ENCODE data around the gene DDIAS. TPM values are rescaled to one million over a fixed set of nuclear protein-coding genes. Genes with fewer than 3 reads are reported as not detected.

Gene DDIAS
- total and polyA plus RNA-seq, 9 of the 15 experiments (the other 6 are each of a cell fraction or from before 2014, with no cell fraction given) = 9.4 to 27.2 (median 23.3) TPM

DNA sequence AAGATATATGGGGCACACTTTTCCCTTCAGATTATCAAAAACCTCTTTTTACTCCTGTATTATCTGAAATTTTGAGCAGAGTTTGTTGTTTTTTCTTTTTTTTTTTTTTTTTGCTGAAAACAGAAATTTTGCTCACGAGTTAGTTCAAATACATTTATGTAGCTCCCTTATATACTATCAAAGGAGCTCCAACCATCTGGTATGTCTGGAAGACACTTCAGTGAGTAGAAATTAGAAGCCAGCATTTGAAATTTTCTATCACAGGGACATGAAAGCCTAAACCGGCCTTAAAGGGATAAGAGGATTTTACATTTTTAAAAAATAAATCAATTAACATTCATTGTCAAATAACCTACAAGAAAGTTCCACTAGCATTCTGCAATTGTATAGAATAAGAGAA lies 73.3 kb downstream of the DDIAS start:
- H3K79me2 ChIP-seq (ENCODE audit: control insufficient read depth, insufficient read depth, low read length) = no peaks in the 10 kb centered on the region
- H3K9ac ChIP-seq (ENCODE audit: insufficient read depth in 1 of 2, low read depth in 2 of 2, low read length in 2 of 2) = no peak overlapping the region
- H2AFZ ChIP-seq (ENCODE audit: low read depth, low read length) = no peak overlapping the region
- POLR2A ChIA-PET = no interaction called here
- in situ Hi-C loops (cut with MboI) = no loop called here
- intact Hi-C loops (cut with micrococcal nuclease) = no loop called here
- no peak overlapping the region for H3K4me3 ChIP-seq
- no peaks in the 10 kb centered on the region for H3K36me3 ChIP-seq (ENCODE audit: control insufficient read depth, insufficient read depth, low read length)
- no peaks in the 10 kb centered on the region for H3K27me3 ChIP-seq (ENCODE audit: control insufficient read depth in 2 of 2, insufficient read depth in 2 of 2, low read length in 2 of 2)
- WGBS (ENCODE audit: insufficient coverage, low coverage, missing lambda C conversion rate) = 10% methylated on average over 2 of the region's 2 CpGs
- DNase-seq (ENCODE audit: extremely low read depth in 1 of 4, low spot score in 3 of 4) (no peak), ATAC-seq (no peak), FAIRE-seq (no peak)
- H3K9me3 ChIP-seq (replicated peaks; ENCODE audit: control insufficient read depth, insufficient read depth, low read depth, low read length) = no peaks in the 10 kb centered on the region
- no peak for TF ChIP-seq BCOR (IDR thresholded peaks at IDR 0.05)
- no peak for TF ChIP-seq ZBTB7A (IDR thresholded peaks at IDR 0.05; ENCODE audit: borderline replicate concordance, control insufficient read depth, low read depth, low read length)
- TF ChIP-seq ATF7 (IDR thresholded peaks at IDR 0.05) = no peak
- no peak for TF ChIP-seq KAT8 (IDR thresholded peaks at IDR 0.05; ENCODE audit: low read depth)
- BruUV-seq (replicated peaks) = no TSS peak
- H3K9me1 ChIP-seq (ENCODE audit: control insufficient read depth, insufficient read depth, low read length) = no peaks in the 10 kb centered on the region
- H3K4me1 ChIP-seq (replicated peaks in 1 of 2; ENCODE audit: control insufficient read depth in 2 of 2, insufficient read depth in 2 of 2, low read length in 2 of 2) = no peaks in the 10 kb centered on the region
- CTCF ChIA-PET (ENCODE audit: low intra/inter-chr PET ratio) = no interaction called here
- no peak overlapping the region for H3K4me2 ChIP-seq (ENCODE audit: insufficient read depth, low read length)
- no peak overlapping the region for H3K27ac ChIP-seq (ENCODE audit: extremely low read depth, low read depth, low read length)
- H4K20me1 ChIP-seq (replicated peaks; ENCODE audit: control insufficient read depth, insufficient read depth, low read length) = no peaks in the 10 kb centered on the region

DNA sequence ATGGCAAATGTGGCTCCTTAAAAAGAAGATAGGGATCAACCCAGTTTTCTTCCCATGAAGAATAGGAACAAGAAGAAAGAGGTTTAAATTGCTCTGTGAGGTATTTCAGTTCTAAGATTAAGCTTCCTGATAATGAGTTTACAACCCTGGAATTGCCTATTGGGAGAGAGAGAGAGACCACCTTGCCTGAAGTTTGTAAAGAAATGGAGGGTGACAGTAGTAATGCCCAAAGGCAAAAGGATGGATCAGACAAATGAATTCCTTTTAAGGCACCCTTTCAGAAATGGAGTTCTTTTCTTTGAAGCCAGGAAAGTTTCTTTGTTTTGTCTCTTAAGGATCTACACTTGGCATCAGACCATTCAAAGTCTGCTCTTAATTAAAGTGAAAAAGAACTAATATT lies 74.3 kb downstream of the DDIAS start:
- FAIRE-seq = no peak
- no peak overlapping the region for H3K9ac ChIP-seq (ENCODE audit: insufficient read depth in 1 of 2, low read depth in 2 of 2, low read length in 2 of 2)
- no peaks in the 10 kb centered on the region for H3K27me3 ChIP-seq (ENCODE audit: control insufficient read depth in 2 of 2, insufficient read depth in 2 of 2, low read length in 2 of 2)
- no peaks in the 10 kb centered on the region for H3K36me3 ChIP-seq (ENCODE audit: control insufficient read depth, insufficient read depth, low read length)
- ATAC-seq = no peak
- H3K4me2 ChIP-seq (ENCODE audit: insufficient read depth, low read length) = no peak overlapping the region
- no peak overlapping the region for H3K27ac ChIP-seq (ENCODE audit: extremely low read depth, low read depth, low read length)
- H3K9me1 ChIP-seq (ENCODE audit: control insufficient read depth, insufficient read depth, low read length) = no peaks in the 10 kb centered on the region
- POLR2A ChIA-PET = interaction anchor here (0.7 kb wide), 1 partner anchor 26 kb away, joined by 4 read pairs; no protein-coding TSS in a partner anchor
- H4K20me1 ChIP-seq (replicated peaks; ENCODE audit: control insufficient read depth, insufficient read depth, low read length) = no peaks in the 10 kb centered on the region
- intact Hi-C loops (cut with micrococcal nuclease) (no loop called here), in situ Hi-C loops (cut with MboI) (no loop called here)
- H3K9me3 ChIP-seq (replicated peaks; ENCODE audit: control insufficient read depth, insufficient read depth, low read depth, low read length) = no peaks in the 10 kb centered on the region
- H3K4me1 ChIP-seq (replicated peaks in 1 of 2; ENCODE audit: control insufficient read depth in 2 of 2, insufficient read depth in 2 of 2, low read length in 2 of 2) = no peaks in the 10 kb centered on the region
- no TSS peak for BruUV-seq (replicated peaks)
- CTCF ChIA-PET (ENCODE audit: low intra/inter-chr PET ratio) = no interaction called here
- H3K4me3 ChIP-seq = no peak overlapping the region
- H2AFZ ChIP-seq (ENCODE audit: low read depth, low read length) = no peak overlapping the region
- DNase-seq (ENCODE audit: extremely low read depth in 1 of 4, low spot score in 3 of 4) = no peak
- no peaks in the 10 kb centered on the region for H3K79me2 ChIP-seq (ENCODE audit: control insufficient read depth, insufficient read depth, low read length)
- TF ChIP-seq SNIP1 (IDR thresholded peaks at IDR 0.05; ENCODE audit: low read depth) (no peak), STAT5B (CRISPR knock-in tag; IDR thresholded peaks at IDR 0.05) (no peak), KLF13 (tag; IDR thresholded peaks at IDR 0.05; ENCODE audit: borderline replicate concordance, low read depth) (no peak), CCAR2 (IDR thresholded peaks at IDR 0.05; ENCODE audit: low read depth, low read length) (no peak), SAFB2 (IDR thresholded peaks at IDR 0.05; ENCODE audit: borderline replicate concordance, low read depth, low read length, severe bottlenecking) (no peak), CBX8 (IDR thresholded peaks at IDR 0.05; ENCODE audit: borderline replicate concordance, extremely low read depth, low read depth, low read length, poor library complexity, severe bottlenecking) (no peak), JUN (IDR thresholded peaks at IDR 0.05; ENCODE audit: borderline replicate concordance, low read depth, low read length) (no peak), JUN (CRISPR knock-in tag; IDR thresholded peaks at IDR 0.05; ENCODE audit: borderline replicate concordance) (no peak)
- TF ChIP-seq, protein P1, sequence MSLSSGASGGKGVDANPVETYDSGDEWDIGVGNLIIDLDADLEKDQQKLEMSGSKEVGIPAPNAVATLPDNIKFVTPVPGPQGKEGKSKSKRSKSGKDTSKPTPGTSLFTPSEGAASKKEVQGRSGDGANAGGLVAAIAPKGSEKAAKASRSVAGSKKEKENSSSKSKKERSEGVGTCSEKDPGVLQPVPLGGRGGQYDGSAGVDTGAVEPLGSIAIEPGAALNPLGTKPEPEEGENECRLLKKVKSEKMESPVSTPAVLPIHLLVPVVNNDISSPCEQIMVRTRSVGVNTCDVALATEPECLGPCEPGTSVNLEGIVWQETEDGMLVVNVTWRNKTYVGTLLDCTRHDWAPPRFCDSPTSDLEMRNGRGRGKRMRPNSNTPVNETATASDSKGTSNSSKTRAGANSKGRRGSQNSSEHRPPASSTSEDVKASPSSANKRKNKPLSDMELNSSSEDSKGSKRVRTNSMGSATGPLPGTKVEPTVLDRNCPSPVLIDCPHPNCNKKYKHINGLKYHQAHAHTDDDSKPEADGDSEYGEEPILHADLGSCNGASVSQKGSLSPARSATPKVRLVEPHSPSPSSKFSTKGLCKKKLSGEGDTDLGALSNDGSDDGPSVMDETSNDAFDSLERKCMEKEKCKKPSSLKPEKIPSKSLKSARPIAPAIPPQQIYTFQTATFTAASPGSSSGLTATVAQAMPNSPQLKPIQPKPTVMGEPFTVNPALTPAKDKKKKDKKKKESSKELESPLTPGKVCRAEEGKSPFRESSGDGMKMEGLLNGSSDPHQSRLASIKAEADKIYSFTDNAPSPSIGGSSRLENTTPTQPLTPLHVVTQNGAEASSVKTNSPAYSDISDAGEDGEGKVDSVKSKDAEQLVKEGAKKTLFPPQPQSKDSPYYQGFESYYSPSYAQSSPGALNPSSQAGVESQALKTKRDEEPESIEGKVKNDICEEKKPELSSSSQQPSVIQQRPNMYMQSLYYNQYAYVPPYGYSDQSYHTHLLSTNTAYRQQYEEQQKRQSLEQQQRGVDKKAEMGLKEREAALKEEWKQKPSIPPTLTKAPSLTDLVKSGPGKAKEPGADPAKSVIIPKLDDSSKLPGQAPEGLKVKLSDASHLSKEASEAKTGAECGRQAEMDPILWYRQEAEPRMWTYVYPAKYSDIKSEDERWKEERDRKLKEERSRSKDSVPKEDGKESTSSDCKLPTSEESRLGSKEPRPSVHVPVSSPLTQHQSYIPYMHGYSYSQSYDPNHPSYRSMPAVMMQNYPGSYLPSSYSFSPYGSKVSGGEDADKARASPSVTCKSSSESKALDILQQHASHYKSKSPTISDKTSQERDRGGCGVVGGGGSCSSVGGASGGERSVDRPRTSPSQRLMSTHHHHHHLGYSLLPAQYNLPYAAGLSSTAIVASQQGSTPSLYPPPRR (CRISPR knock-in tag; IDR thresholded peaks at IDR 0.05; ENCODE audit: borderline replicate concordance) = no peak
